Measurements from ENCODE around the gene RELT. TPM values are rescaled to one million over a fixed set of nuclear protein-coding genes. Genes with fewer than 3 reads are reported as not detected.
A peak's percentile ranks its signal among the peaks of the same experiment; 100 is the strongest.

The RELT gene
- total RNA-seq, 1 donor: 4.0 TPM

DNA sequence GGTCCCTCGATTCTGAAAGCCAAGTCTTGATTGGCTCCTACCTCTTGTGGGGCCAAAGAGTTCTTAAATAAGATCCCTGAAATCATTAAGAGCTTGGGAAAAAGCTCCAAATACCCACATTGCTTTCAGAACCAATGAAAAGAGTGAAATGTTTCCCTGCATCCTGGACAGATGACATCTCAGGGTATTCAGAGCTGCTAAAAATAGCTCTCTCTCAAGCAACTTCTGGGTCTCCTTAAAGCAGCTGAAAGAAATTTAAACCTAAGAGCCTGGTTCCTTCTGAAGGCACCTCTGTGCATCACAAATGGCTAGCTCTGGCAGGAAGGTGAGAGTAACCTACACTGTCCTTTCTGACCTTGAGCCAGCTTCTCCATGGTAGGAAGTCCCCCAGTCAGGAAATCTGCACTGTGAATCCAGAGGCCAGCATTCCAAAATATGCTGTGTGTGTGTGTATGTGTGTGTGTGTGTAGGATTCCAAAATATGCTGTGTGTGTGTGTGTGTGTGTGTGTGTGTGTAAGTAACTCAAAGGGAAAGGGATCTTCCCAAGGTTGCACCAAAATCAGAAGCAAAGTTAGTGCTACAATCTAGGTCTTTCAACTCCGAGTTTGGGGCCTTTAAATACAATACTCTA lies 50.1 kb downstream of the RELT start:
- TF ChIP-seq, protein P1, sequence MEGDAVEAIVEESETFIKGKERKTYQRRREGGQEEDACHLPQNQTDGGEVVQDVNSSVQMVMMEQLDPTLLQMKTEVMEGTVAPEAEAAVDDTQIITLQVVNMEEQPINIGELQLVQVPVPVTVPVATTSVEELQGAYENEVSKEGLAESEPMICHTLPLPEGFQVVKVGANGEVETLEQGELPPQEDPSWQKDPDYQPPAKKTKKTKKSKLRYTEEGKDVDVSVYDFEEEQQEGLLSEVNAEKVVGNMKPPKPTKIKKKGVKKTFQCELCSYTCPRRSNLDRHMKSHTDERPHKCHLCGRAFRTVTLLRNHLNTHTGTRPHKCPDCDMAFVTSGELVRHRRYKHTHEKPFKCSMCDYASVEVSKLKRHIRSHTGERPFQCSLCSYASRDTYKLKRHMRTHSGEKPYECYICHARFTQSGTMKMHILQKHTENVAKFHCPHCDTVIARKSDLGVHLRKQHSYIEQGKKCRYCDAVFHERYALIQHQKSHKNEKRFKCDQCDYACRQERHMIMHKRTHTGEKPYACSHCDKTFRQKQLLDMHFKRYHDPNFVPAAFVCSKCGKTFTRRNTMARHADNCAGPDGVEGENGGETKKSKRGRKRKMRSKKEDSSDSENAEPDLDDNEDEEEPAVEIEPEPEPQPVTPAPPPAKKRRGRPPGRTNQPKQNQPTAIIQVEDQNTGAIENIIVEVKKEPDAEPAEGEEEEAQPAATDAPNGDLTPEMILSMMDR (IDR thresholded peaks at IDR 0.05; ENCODE audit: extremely low read depth, low read depth, low read length): no peak

DNA sequence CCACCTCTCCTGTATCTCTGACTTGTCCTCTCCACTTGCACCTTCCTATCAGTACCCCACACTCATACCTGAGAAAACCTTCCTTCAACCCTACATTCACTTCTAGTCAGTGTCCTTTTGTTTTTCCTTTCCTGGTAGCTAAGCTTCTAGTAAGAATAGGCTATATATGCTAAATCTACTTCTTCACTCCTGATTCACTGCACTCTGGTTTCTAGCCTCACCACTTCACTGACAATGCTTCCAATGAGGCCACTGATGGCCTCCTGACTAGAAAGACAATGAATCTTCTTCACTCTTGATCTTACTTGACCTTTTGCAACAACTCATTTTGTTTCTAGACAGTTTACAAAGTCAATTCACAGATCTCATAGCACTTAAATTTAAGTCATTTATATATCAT lies 52.0 kb downstream of the RELT start:
- no peak for DNase-seq (ENCODE audit: insufficient read length, low spot score, missing footprints)
- TF ChIP-seq, protein P1 (IDR thresholded peaks at IDR 0.05; ENCODE audit: extremely low read depth, low read depth, low read length): no peak
- Histone ChIP-seq H4K20me1 (ENCODE audit: insufficient read depth, low read length) (peaks cover 3% of the 10 kb centered on the region), H3K4me2 (ENCODE audit: insufficient read depth, low read length) (no peak overlapping the region), H3K9me3 (ENCODE audit: low read depth, low read length) (no peaks in the 10 kb centered on the region), H3K79me2 (ENCODE audit: insufficient read depth, low read length) (peaks cover 5% of the 10 kb centered on the region), H3K4me1 (ENCODE audit: insufficient read depth, low read length) (peaks cover 30% of the 10 kb centered on the region), H3K36me3 (ENCODE audit: insufficient read depth, low read length) (no peaks in the 10 kb centered on the region), H3K4me3 (ENCODE audit: insufficient read depth, low read length) (no peak overlapping the region), H2AFZ (ENCODE audit: low read length) (no peak overlapping the region), H3K27me3 (ENCODE audit: insufficient read depth, low read length) (no peaks in the 10 kb centered on the region), H3K27ac (ENCODE audit: low read depth, low read length) (peak overlapping the region; percentile 60)

More for the DNA sequence above, 50.1 kb downstream of the RELT start:
- Histone ChIP-seq H3K4me3 (ENCODE audit: insufficient read depth, low read length) (no peak overlapping the region), H3K4me1 (ENCODE audit: insufficient read depth, low read length) (peaks cover 30% of the 10 kb centered on the region), H4K20me1 (ENCODE audit: insufficient read depth, low read length) (peaks cover 5% of the 10 kb centered on the region), H2AFZ (ENCODE audit: low read length) (no peak overlapping the region), H3K27me3 (ENCODE audit: insufficient read depth, low read length) (no peaks in the 10 kb centered on the region), H3K9me3 (ENCODE audit: low read depth, low read length) (no peaks in the 10 kb centered on the region), H3K36me3 (ENCODE audit: insufficient read depth, low read length) (no peaks in the 10 kb centered on the region), H3K79me2 (ENCODE audit: insufficient read depth, low read length) (peaks cover 5% of the 10 kb centered on the region), H3K27ac (ENCODE audit: low read depth, low read length) (peak overlapping the region; percentile 38), H3K4me2 (ENCODE audit: insufficient read depth, low read length) (peak overlapping the region; percentile 15)
- peak; percentile 79 for DNase-seq (ENCODE audit: insufficient read length, low spot score, missing footprints)

DNA sequence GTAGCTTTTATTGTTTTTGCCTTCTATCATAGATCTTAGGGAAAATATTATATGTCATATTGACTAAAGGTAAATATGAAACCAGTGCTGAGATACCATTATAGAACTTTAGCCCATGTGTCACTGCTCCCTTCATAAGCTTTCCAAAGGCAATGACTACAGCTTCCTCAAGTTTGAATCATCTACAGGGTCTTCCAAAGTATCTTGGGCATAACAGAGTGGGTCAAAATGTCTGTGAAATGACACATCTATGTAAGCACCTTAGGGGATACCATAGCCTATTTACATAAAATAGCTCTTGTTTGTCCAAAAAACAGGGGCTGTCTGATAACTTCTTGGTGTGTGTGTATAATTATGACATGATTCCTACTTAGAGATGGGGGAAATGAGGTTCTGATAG lies 52.5 kb downstream of the RELT start:
- Histone ChIP-seq H3K36me3 (ENCODE audit: insufficient read depth, low read length) (no peaks in the 10 kb centered on the region), H3K4me3 (ENCODE audit: insufficient read depth, low read length) (no peak overlapping the region), H3K4me2 (ENCODE audit: insufficient read depth, low read length) (peak overlapping the region; percentile 39), H4K20me1 (ENCODE audit: insufficient read depth, low read length) (no peaks in the 10 kb centered on the region), H3K4me1 (ENCODE audit: insufficient read depth, low read length) (peaks cover 30% of the 10 kb centered on the region), H3K27me3 (ENCODE audit: insufficient read depth, low read length) (no peaks in the 10 kb centered on the region), H3K79me2 (ENCODE audit: insufficient read depth, low read length) (peaks cover 5% of the 10 kb centered on the region), H3K9me3 (ENCODE audit: low read depth, low read length) (no peaks in the 10 kb centered on the region), H2AFZ (ENCODE audit: low read length) (no peak overlapping the region), H3K27ac (ENCODE audit: low read depth, low read length) (peak overlapping the region; percentile 60)
- TF ChIP-seq, protein P1 (IDR thresholded peaks at IDR 0.05; ENCODE audit: extremely low read depth, low read depth, low read length): no peak
- no peak for DNase-seq (ENCODE audit: insufficient read length, low spot score, missing footprints)

- H4K20me1 ChIP-seq (ENCODE audit: insufficient read depth, low read length): no peaks in the 10 kb centered on the region
- H3K79me2 ChIP-seq (ENCODE audit: insufficient read depth, low read length): peaks cover 5% of the 10 kb centered on the region
- H3K27ac ChIP-seq (ENCODE audit: low read depth, low read length): peak overlapping the region; percentile 60
- no peak overlapping the region for H3K4me3 ChIP-seq (ENCODE audit: insufficient read depth, low read length)
- H3K9me3 ChIP-seq (ENCODE audit: low read depth, low read length): no peaks in the 10 kb centered on the region
- DNase-seq (ENCODE audit: insufficient read length, low spot score, missing footprints): peak; percentile 81
- TF ChIP-seq, protein P1 (IDR thresholded peaks at IDR 0.05; ENCODE audit: extremely low read depth, low read depth, low read length): no peak
- peaks cover 30% of the 10 kb centered on the region for H3K4me1 ChIP-seq (ENCODE audit: insufficient read depth, low read length)
- H3K4me2 ChIP-seq (ENCODE audit: insufficient read depth, low read length): peak overlapping the region; percentile 39
- no peaks in the 10 kb centered on the region for H3K27me3 ChIP-seq (ENCODE audit: insufficient read depth, low read length)
- no peaks in the 10 kb centered on the region for H3K36me3 ChIP-seq (ENCODE audit: insufficient read depth, low read length)
- H2AFZ ChIP-seq (ENCODE audit: low read length): peak overlapping the region; percentile 9
These were observed 53.0 kb downstream of the RELT start for GRCh38 chr11:73429121-73429750.
